Hindlimb muscle (tissue), 1 donor: ENCODE data around the gene NXPE4. TPM values are rescaled to one million over a fixed set of nuclear protein-coding genes. Genes with fewer than 3 reads are reported as not detected.

Source experiments
- DNase-seq: peaks from one replicate; pipeline ENCODE4 v3.0.0-alpha.2; 2013
- polyA plus RNA-seq: library from polyadenylated mRNA; unstranded; fragments of 120-200 nt; gene quantifications from one replicate; pipeline ENCODE4 v1.2.1, GENCODE V29; 2013; ENCODE audit not compliant: insufficient read length

Gene NXPE4
- polyA plus RNA-seq, 1 donor = not detected

DNA sequence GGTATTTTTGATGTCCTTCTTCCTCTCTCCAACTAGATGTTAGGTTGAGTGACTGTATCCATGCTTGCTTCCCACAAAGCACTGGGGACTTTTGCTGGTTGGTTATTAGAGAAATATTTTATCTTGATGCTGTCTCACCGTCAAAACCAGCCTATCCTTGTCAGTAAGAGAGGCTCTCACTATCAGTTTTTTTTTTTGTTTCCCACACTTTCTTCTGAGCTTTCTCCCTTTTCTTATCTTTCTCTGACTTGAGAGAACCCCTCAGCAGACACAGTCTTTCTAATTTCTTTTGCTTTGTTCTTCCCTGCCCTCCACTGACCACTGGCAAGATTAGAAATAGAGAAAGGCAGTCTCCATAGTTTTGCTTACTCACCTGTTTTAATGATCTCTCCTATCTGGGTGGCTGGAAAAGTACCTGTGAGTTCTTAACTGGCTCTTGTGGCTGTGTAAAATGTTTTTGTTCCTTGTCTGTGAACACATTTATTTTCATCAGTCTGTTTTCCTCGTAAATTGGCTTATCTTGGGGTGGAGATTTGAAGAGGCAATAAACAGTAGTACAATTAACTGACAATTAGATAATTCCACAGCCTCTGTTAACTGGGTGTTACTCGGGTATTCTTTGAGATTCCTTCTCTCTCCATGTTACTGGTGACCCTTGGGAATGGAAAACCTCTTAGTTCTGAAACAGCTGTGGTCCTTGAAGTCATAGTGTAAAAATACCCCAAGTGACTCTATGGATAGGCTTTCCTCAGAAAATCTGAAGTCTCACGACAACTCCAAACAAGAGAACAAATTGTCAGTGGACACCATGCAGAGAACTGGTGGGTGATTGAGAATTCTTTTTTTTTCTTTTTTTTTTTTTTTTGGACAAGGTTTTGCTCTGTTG lies 35.9 kb downstream of the NXPE4 start, which contains the start of gene NXPE1:
Gene NXPE1, minus strand, starts transcription at position 457 of the 886 bp plus-strand sequence. CDS start 8,680 bp downstream, outside the sequence.
- no peak for DNase-seq

DNA sequence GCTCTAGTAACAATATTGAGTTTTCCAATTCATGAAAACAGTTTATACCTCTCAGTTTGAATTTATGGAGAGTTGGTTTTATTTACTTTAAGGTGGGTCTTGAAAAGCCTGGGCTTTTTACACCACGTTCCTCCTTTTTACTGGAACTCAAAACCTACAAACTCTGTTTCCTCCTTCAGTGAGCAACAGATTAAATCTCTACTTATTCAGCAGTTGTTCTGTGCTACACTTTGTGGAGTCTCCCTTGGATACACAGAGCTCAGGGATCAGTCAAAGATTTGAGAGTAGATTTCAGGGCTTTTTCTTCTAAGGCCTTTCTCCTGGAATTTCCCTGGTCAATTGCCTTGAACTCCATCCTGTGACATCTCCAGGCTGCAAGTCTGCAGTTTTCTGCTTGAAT lies 39.5 kb downstream of the NXPE4 start:
- no peak for DNase-seq

DNA sequence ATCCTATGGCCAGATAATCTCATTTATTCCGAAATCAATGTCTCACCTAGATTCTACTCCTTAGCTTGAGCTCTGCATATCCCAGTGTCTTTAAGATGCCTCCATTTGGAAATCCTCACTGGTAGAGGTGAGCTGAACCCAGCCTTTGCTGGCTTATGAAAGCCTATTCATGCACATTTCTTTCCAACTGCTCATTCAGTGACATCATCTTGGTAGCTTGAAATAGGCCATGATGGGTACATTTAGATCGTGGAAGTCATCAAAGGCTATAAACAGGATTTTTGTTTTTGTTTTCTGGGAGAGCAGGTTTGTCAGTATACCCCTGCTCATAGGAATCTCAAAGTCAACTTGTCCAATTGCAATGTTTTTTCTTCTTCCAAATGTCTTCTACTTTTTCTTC lies 41.9 kb downstream of the NXPE4 start:
- DNase-seq = no peak

DNA sequence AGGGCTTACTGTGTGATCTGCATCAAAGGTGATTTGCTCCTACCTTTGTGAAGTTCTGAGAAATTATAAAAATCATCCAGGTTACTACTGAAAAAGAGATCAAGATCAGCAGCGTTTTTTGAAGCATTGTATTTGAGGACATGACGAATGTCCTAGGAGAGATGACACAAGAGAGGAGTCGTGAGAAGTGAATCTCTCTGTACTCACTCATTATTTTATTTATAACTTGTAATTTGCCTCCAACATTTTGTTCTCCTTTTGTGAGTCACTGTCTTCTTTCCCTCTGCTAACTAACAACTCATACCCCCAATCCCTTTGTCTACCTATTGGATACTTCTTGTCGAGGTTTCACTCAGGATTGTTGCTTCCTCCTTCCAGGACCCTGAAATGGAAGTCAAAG lies 44.5 kb downstream of the NXPE4 start:
- DNase-seq = no peak

DNA sequence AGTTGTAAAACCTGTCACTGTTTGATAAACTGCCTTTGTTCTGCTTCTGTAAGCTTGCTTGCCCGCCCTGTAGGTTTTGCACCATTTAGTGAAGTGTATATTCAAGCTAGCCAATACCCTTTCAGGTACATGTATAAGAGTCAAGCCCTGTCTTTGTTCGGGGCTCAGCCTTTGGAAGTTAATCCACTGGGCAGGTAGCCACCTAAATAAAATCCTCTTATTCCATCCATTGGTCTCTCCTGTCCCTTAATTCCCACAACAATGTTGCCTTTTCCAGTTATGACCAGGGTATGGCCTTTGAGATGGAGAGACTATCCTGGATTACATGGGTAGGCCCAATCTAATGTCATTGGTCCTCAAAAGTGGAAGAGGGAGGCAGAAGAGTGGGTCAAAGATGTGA lies 69.9 kb downstream of the NXPE4 start:
- DNase-seq = no peak

DNA sequence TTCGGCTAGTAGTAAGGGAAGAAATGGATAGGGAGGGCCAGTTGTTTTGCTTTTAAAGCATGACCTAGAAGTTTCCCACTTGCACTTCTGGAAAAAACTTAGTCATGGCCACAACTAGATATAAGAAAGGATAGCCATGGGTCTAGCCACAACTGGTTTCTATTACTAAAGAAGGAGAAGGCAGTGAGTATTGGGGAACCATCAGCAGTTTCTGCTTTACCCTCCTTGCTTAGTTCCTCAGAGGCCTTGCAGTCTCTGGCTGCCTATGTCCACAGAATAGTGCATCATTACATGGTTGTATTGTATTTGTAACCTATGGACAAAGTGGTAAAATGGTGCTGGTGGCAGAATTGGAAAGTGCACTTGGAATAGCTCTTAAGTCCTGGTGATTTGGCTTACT lies 71.5 kb downstream of the NXPE4 start:
- DNase-seq = no peak

DNA sequence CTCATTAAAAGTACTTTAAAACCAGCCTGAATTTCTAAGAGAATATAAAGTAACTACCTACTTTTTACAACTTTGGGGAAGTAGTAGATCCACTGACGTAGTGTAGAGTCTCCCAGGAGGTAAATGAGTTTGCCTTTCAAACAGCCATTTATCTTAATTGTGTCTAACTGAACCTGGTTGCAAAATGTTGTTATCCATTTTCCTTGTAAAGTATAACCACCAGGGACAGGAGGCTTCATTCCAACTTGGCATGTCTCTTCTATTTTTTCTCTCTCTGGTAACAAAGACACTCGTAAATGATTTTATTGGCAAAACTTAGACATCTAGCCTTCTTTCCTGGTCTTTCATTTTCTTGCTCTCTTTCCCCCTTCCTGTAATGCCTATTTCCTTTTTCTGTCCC lies 72.8 kb downstream of the NXPE4 start:
- DNase-seq = no peak

Other genes starting within 250 kb of the NXPE4 start
- gene C11orf71, start 195.3 kb downstream of the NXPE4 start, polyA plus RNA-seq = 9.5 TPM
- gene RBM7, start 195.1 kb downstream of the NXPE4 start, polyA plus RNA-seq = 20.9 TPM
- 45.1 TPM for gene REXO2, start 156.3 kb downstream of the NXPE4 start, polyA plus RNA-seq
- gene NXPE1, start 35.9 kb downstream of the NXPE4 start, polyA plus RNA-seq = not detected
- gene NXPE2, start 82.7 kb upstream of the NXPE4 start, polyA plus RNA-seq = 0.10 TPM